ENCODE data around the gene BNIPL. TPM values are rescaled to one million over a fixed set of nuclear protein-coding genes. Genes with fewer than 3 reads are reported as not detected.

Gene BNIPL
- total RNA-seq, 1 donor from 2014 or later = 1.4 TPM

- no peak for TF ChIP-seq CTCF (IDR thresholded peaks at IDR 0.05; ENCODE audit: partially characterized antibody, unreplicated experiment)
- DNase-seq = no peak
- H3K36me3 Mint-ChIP-seq (ENCODE audit: unreplicated experiment) = peaks cover 5% of the 10 kb centered on the region
- no peak overlapping the region for H3K4me3 Mint-ChIP-seq (ENCODE audit: unreplicated experiment)
- H3K27ac Mint-ChIP-seq (ENCODE audit: unreplicated experiment) = no peak overlapping the region
- peaks cover 3% of the 10 kb centered on the region for H3K27me3 Mint-ChIP-seq (ENCODE audit: unreplicated experiment)
- H3K4me1 Mint-ChIP-seq (ENCODE audit: low read depth, unreplicated experiment) = peaks cover 8% of the 10 kb centered on the region
- peaks cover 2% of the 10 kb centered on the region for H3K9me3 Mint-ChIP-seq (ENCODE audit: unreplicated experiment)
Measured at GRCh38 chr1:151000408-151000807, 36.0 kb upstream of the BNIPL start.

GRCh38 chr1:151001602-151002001 lies 34.8 kb upstream of the BNIPL start:
- H3K4me3 Mint-ChIP-seq (ENCODE audit: unreplicated experiment) = no peak overlapping the region
- H3K27ac Mint-ChIP-seq (ENCODE audit: unreplicated experiment) = no peak overlapping the region
- peaks cover 5% of the 10 kb centered on the region for H3K36me3 Mint-ChIP-seq (ENCODE audit: unreplicated experiment)
- peaks cover 15% of the 10 kb centered on the region for H3K4me1 Mint-ChIP-seq (ENCODE audit: low read depth, unreplicated experiment)
- TF ChIP-seq CTCF (IDR thresholded peaks at IDR 0.05; ENCODE audit: partially characterized antibody, unreplicated experiment) = no peak
- peaks cover 6% of the 10 kb centered on the region for H3K27me3 Mint-ChIP-seq (ENCODE audit: unreplicated experiment)
- peaks cover 2% of the 10 kb centered on the region for H3K9me3 Mint-ChIP-seq (ENCODE audit: unreplicated experiment)
- no peak for DNase-seq

- no peak overlapping the region for H3K4me3 Mint-ChIP-seq (ENCODE audit: unreplicated experiment)
- H3K4me1 Mint-ChIP-seq (ENCODE audit: low read depth, unreplicated experiment) = peaks cover 18% of the 10 kb centered on the region
- no peak overlapping the region for H3K27ac Mint-ChIP-seq (ENCODE audit: unreplicated experiment)
- peaks cover 6% of the 10 kb centered on the region for H3K27me3 Mint-ChIP-seq (ENCODE audit: unreplicated experiment)
- no peak for DNase-seq
- peaks cover 5% of the 10 kb centered on the region for H3K36me3 Mint-ChIP-seq (ENCODE audit: unreplicated experiment)
- peaks cover 5% of the 10 kb centered on the region for H3K9me3 Mint-ChIP-seq (ENCODE audit: unreplicated experiment)
- no peak for TF ChIP-seq CTCF (IDR thresholded peaks at IDR 0.05; ENCODE audit: partially characterized antibody, unreplicated experiment)
Measured at GRCh38 chr1:151002051-151002450, 34.3 kb upstream of the BNIPL start.

- DNase-seq = no peak
- H3K27me3 Mint-ChIP-seq (ENCODE audit: unreplicated experiment) = peaks cover 6% of the 10 kb centered on the region
- H3K4me1 Mint-ChIP-seq (ENCODE audit: low read depth, unreplicated experiment) = peaks cover 23% of the 10 kb centered on the region
- peaks cover 9% of the 10 kb centered on the region for H3K9me3 Mint-ChIP-seq (ENCODE audit: unreplicated experiment)
- no peak overlapping the region for H3K27ac Mint-ChIP-seq (ENCODE audit: unreplicated experiment)
- TF ChIP-seq CTCF (IDR thresholded peaks at IDR 0.05; ENCODE audit: partially characterized antibody, unreplicated experiment) = no peak
- peak overlapping the region; percentile 49 for H3K4me3 Mint-ChIP-seq (ENCODE audit: unreplicated experiment)
- H3K36me3 Mint-ChIP-seq (ENCODE audit: unreplicated experiment) = peaks cover 5% of the 10 kb centered on the region
Measured at GRCh38 chr1:151002611-151003010, 33.8 kb upstream of the BNIPL start.

- no peak overlapping the region for H3K27ac Mint-ChIP-seq (ENCODE audit: unreplicated experiment)
Measured at GRCh38 chr1:151003180-151003579, 33.2 kb upstream of the BNIPL start.

More at GRCh38 chr1:151003180-151003579, 33.2 kb upstream of the BNIPL start:
- peaks cover 5% of the 10 kb centered on the region for H3K36me3 Mint-ChIP-seq (ENCODE audit: unreplicated experiment)
- peaks cover 9% of the 10 kb centered on the region for H3K9me3 Mint-ChIP-seq (ENCODE audit: unreplicated experiment)
- peaks cover 27% of the 10 kb centered on the region for H3K4me1 Mint-ChIP-seq (ENCODE audit: low read depth, unreplicated experiment)
- H3K27me3 Mint-ChIP-seq (ENCODE audit: unreplicated experiment) = peaks cover 8% of the 10 kb centered on the region
- DNase-seq = no peak
- no peak for TF ChIP-seq CTCF (IDR thresholded peaks at IDR 0.05; ENCODE audit: partially characterized antibody, unreplicated experiment)
- H3K4me3 Mint-ChIP-seq (ENCODE audit: unreplicated experiment) = no peak overlapping the region
